Type B pancreatic cell (in vitro differentiated cells): ENCODE measurements around the gene IGF1. TPM values are rescaled to one million over a fixed set of nuclear protein-coding genes. Genes with fewer than 3 reads are reported as not detected.

Experiments
- DNase-seq: peaks from one replicate; pipeline ENCODE4 v3.0.0; 2021; ENCODE audit warnings: mixed read lengths; ENCODE audit not compliant: unreplicated experiment; ENCODE audit errors: extremely low spot score
- H3K27ac Mint-ChIP-seq: 2 replicates; pipeline ENCODE4 v1.8.0; 2021; ENCODE audit warnings: mild to moderate bottlenecking, mixed read lengths
- H3K27me3 Mint-ChIP-seq: 2 replicates; pipeline ENCODE4 v1.8.0; 2021; ENCODE audit warnings: mixed read lengths
- H3K36me3 Mint-ChIP-seq: 2 replicates; pipeline ENCODE4 v1.8.0; 2021; ENCODE audit warnings: mixed read lengths
- H3K4me1 Mint-ChIP-seq: one replicate; pipeline ENCODE4 v1.8.0; 2021; ENCODE audit warnings: mixed read lengths; ENCODE audit not compliant: unreplicated experiment
- H3K4me3 Mint-ChIP-seq: 2 replicates; pipeline ENCODE4 v1.8.0; 2021; ENCODE audit warnings: mild to moderate bottlenecking, mixed read lengths
- H3K9me3 Mint-ChIP-seq: 2 replicates; pipeline ENCODE4 v1.8.0; 2021; ENCODE audit warnings: mixed read lengths
- total RNA-seq: library from RNA; stranded (reverse); gene quantifications from 2 replicates; pipeline ENCODE4 v1.2.1, GENCODE V29; 2021; ENCODE audit warnings: low replicate concordance
- TF ChIP-seq, protein P1 (sequence below): fragments of 200-600 bp; sonication (generic); conservative IDR thresholded peaks from 2 replicates; pipeline ENCODE4 v1.5.0; 2021; ENCODE audit warnings: antibody characterized with exemption, mild to moderate bottlenecking

IGF1 gene
- total RNA-seq, 1 donor from 2014 or later = 16.1 TPM

- H3K4me1 Mint-ChIP-seq = peaks cover 28% of the 10 kb centered on the region
- no peak for DNase-seq
- peaks cover 4% of the 10 kb centered on the region for H3K9me3 Mint-ChIP-seq
- no peaks in the 10 kb centered on the region for H3K27me3 Mint-ChIP-seq
- H3K27ac Mint-ChIP-seq = no peak overlapping the region
- TF ChIP-seq, protein P1, sequence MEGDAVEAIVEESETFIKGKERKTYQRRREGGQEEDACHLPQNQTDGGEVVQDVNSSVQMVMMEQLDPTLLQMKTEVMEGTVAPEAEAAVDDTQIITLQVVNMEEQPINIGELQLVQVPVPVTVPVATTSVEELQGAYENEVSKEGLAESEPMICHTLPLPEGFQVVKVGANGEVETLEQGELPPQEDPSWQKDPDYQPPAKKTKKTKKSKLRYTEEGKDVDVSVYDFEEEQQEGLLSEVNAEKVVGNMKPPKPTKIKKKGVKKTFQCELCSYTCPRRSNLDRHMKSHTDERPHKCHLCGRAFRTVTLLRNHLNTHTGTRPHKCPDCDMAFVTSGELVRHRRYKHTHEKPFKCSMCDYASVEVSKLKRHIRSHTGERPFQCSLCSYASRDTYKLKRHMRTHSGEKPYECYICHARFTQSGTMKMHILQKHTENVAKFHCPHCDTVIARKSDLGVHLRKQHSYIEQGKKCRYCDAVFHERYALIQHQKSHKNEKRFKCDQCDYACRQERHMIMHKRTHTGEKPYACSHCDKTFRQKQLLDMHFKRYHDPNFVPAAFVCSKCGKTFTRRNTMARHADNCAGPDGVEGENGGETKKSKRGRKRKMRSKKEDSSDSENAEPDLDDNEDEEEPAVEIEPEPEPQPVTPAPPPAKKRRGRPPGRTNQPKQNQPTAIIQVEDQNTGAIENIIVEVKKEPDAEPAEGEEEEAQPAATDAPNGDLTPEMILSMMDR = no peak
- no peak overlapping the region for H3K4me3 Mint-ChIP-seq
- no peaks in the 10 kb centered on the region for H3K36me3 Mint-ChIP-seq
Observed at GRCh38 chr12:102438047-102438826, 42.1 kb downstream of the IGF1 start.

DNA sequence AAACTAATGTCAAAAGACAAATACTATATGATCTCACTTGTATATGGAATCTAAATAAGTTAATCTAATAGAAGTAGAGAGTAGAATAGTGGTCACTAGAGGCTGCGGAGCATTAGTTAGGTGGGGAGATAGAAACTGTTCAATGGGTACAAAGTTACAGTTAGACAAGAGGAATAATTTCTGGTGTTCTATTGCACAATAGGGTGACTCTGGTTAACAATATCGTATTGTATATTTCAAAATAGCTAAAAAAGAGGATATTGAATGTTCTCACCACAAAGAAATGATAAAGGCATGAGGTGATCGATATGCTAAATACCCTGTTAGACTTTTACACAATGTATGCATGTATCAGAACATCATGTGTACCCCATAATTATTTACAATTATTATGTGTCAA is 42.9 kb downstream of the IGF1 start:
- DNase-seq = no peak
- Mint-ChIP-seq H3K27ac (no peak overlapping the region), H3K9me3 (peaks cover 4% of the 10 kb centered on the region), H3K4me1 (peaks cover 32% of the 10 kb centered on the region), H3K27me3 (no peaks in the 10 kb centered on the region), H3K4me3 (no peak overlapping the region), H3K36me3 (no peaks in the 10 kb centered on the region)
- TF ChIP-seq, protein P1 = no peak

GRCh38 chr12:102436867-102437266 is 43.5 kb downstream of the IGF1 start:
- H3K4me1 Mint-ChIP-seq = peaks cover 32% of the 10 kb centered on the region
- H3K9me3 Mint-ChIP-seq = peaks cover 4% of the 10 kb centered on the region
- no peak overlapping the region for H3K27ac Mint-ChIP-seq
- H3K27me3 Mint-ChIP-seq = no peaks in the 10 kb centered on the region
- no peak overlapping the region for H3K4me3 Mint-ChIP-seq
- H3K36me3 Mint-ChIP-seq = no peaks in the 10 kb centered on the region
- no peak for DNase-seq
- TF ChIP-seq, protein P1 = no peak

- Mint-ChIP-seq H3K4me3 (no peak overlapping the region), H3K36me3 (no peaks in the 10 kb centered on the region), H3K27ac (no peak overlapping the region), H3K4me1 (peaks cover 32% of the 10 kb centered on the region), H3K27me3 (no peaks in the 10 kb centered on the region), H3K9me3 (peaks cover 2% of the 10 kb centered on the region)
- no peak for DNase-seq
- TF ChIP-seq, protein P1 = no peak
Observed at GRCh38 chr12:102435827-102436436, 44.4 kb downstream of the IGF1 start.

GRCh38 chr12:102433304-102433703 is 47.1 kb downstream of the IGF1 start:
- no peaks in the 10 kb centered on the region for H3K27me3 Mint-ChIP-seq
- H3K9me3 Mint-ChIP-seq = peaks cover 6% of the 10 kb centered on the region
- H3K4me3 Mint-ChIP-seq = no peak overlapping the region
- TF ChIP-seq, protein P1 = no peak
- peaks cover 18% of the 10 kb centered on the region for H3K4me1 Mint-ChIP-seq
- no peak for DNase-seq
- H3K27ac Mint-ChIP-seq = no peak overlapping the region
- H3K36me3 Mint-ChIP-seq = no peaks in the 10 kb centered on the region
